HG03439 (cell line): ENCODE measurements around the gene CPHXL2.

Source experiments
- ATAC-seq: cut with Tn5 transposase; IDR thresholded peaks from one replicate; pipeline ENCODE4 v1.9.1; 2021; ENCODE audit warnings: mild to moderate bottlenecking, moderate library complexity; ENCODE audit not compliant: unreplicated experiment

Gene CPHXL2

GRCh38 chr16:75676909-75677308 is at the start of gene CPHXL2:
Gene CPHXL2, minus strand, starts transcription at chr16:75677009. Its CDS starts 10 bp downstream, at chr16:75676999.
- no peak for ATAC-seq

DNA sequence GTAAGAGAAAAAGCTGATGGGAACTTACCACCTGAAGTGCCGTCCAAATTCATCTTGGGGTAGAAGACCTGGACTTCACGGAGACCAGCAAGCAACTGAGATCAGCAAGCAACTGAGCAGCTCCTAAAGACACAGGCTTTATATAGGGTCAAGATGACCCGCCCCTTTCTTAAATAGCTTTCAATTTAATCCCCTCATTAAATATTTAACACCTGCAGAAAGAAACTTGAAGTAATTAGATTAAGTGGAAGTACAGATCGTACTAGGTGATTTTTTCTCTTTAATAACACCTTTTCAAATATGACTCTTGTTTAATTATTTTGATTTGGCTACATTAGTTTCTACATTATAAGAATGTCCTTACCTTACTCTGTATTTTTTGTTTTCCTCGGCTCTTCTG is 49.6 kb upstream of the CPHXL2 start, which contains the start of gene CPHXL:
CPHXL (minus strand) TSS at position 101 of the 400 bp plus-strand sequence; CDS start at position 53, 48 bp downstream.
- ATAC-seq: no peak

- ATAC-seq: no peak
These were observed 41.6 kb upstream of the CPHXL2 start for GRCh38 chr16:75718452-75718851.

GRCh38 chr16:75714661-75715060 is 37.9 kb upstream of the CPHXL2 start:
- no peak for ATAC-seq

GRCh38 chr16:75710344-75710743 is 33.5 kb upstream of the CPHXL2 start:
- ATAC-seq: no peak

- ATAC-seq: no peak
These were observed 26.5 kb upstream of the CPHXL2 start for GRCh38 chr16:75703306-75703705.

DNA sequence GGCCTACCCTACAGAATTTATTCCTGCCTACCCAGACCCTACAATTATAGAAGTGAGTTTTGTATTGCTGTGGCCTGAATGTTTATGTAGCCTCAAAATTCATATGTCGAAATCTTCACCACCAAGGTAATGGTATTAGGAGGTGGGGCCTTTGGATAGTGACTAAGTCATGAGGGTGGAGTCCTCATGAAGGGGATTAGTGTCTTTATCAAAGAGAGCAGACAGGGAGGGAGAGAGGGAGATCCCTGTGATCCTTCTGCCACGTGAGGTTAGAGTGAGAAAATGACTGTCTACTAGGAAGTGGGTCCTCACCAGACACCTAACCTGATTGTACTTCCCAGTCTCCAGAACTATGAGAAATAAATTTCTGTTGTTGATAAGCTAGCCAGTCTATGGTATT is 25.4 kb upstream of the CPHXL2 start:
- no peak for ATAC-seq

- ATAC-seq: no peak
These were observed 24.6 kb upstream of the CPHXL2 start, which contains the start of gene DUXB for GRCh38 chr16:75701361-75701760. Gene DUXB, minus strand, starts transcription at chr16:75701461. Its CDS starts 43 bp downstream, at chr16:75701418.

DNA sequence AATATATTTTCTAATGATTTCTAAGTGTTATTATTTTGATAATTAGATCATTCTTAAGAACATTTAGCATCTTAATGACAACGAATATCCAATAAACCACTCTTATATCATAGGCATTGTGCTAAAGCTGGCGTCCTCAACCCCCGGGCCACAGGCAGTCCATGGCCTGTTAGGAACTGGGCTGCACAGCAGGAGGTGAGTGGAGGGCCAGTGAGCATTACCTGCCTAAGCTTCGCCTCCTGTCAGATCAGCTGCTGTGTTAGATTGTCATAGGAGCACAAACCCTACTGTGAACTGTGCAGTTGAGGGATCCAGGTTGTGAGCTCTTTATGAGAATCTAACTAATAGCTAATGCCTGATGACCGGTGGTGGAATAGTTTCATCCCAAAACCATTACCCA is 20.8 kb upstream of the CPHXL2 start:
- ATAC-seq: no peak

DNA sequence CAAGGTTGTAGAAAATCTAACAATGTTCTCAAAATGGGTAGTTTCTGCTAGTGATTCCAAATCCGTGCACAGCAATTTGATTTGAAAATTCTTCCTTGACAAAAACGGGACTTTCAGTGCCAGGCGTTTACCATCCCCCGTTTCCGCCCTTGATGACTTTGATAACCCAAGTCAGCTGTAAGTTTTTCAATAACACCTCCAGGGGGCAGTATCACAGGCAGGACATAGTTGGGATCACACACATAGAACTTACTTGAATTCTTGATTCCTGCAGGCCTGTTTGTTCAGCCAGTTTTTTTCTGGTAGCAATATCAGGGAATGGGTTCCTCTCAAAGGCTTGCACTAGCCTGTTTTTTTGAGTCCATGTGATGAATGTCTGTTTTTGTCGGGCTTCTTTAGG is 18.9 kb upstream of the CPHXL2 start:
- no peak for ATAC-seq

DNA sequence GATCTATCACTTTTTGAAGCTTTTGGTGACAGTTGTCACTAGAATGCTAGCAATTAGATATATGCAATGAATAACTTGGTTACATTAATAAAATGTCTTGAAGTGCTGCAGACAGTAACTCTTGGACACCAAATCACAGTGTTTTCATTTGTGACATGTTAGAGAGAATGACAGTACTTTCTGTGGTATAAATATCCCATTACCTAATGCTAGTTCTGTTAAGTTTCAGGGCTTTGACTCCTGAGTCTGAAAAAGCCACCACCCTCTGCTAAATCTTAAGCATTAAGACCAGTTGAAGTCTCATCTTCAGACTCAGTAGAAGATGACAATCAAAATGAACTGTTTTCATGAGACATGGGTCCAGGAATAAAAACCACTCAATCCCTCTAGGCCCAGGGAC is 10.6 kb upstream of the CPHXL2 start:
- ATAC-seq: no peak

GRCh38 chr16:75682308-75682707 is 5.5 kb upstream of the CPHXL2 start:
- no peak for ATAC-seq

- ATAC-seq: no peak
These were observed 2.6 kb upstream of the CPHXL2 start for GRCh38 chr16:75679366-75679765.

DNA sequence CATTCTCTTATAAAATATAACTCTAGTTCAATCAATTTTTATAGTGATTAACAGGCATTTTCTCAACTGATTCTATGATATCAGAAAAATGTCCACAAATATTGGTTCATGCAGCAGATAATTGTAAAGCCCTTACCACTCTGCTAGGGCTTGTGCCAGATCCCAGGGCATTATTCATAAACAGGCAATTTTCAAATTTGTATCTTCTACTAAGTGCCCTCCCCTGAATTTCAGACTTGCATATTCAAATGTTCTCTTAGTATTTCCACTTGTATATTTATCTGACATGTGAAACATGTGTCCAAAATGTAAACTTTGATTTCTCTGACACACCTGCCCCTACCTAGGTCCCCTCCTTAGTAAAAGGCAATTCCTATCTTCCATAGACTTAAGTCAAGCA is 9.3 kb downstream of the CPHXL2 start:
- no peak for ATAC-seq

GRCh38 chr16:75660726-75661302 is 16.0 kb downstream of the CPHXL2 start:
- ATAC-seq: no peak

DNA sequence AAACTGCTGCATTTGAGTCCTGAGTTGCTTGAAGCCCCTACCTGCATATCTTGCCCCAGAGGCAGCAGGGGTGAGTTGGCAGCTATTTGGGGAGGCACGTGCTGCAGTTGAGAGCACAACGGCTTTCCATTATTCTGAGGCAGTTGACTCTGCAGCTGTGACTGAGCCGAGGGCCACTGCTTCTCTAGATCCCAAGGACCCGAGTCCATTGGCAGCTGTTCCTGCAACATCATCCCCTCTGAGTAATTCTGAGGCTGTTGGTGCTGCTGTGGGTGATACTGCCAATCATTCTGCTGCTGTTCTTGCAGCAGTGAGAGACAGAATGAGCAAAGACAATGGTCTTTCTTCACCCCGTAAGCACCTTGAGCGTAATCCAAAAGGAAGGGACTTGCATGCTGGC is 16.5 kb downstream of the CPHXL2 start:
- no peak for ATAC-seq

GRCh38 chr16:75658175-75658574 is 18.6 kb downstream of the CPHXL2 start:
- ATAC-seq: no peak

GRCh38 chr16:75653922-75654321 is 22.9 kb downstream of the CPHXL2 start:
- no peak for ATAC-seq

GRCh38 chr16:75648265-75649076 is 28.3 kb downstream of the CPHXL2 start:
- ATAC-seq: peak; percentile 45

GRCh38 chr16:75647492-75648264 is 29.1 kb downstream of the CPHXL2 start, which contains the start of the genes KARS1 and TERF2IP:
Gene KARS1, minus strand, starts transcription at chr16:75647665. Its CDS starts 26 bp downstream, at chr16:75647639.
Gene TERF2IP, plus strand, starts transcription at chr16:75647773. Its CDS starts 110 bp downstream, at chr16:75647883.
- ATAC-seq: peak; percentile 87

- peak; percentile 20 for ATAC-seq
These were observed 29.7 kb downstream of the CPHXL2 start for GRCh38 chr16:75647112-75647491.
